Activated CD4-positive, CD25-positive, alpha-beta regulatory T cell treated with anti-CD3 and anti-CD28 coated beads, Interleukin-2, amount 50 U/mL, for 72 hours (primary cell): ENCODE data around the gene RBMS3.
"Not testable (repeated sequence)": the region's sequence is repeated elsewhere in the genome, so short reads cannot be mapped to it uniquely, and the experiment has no call there.

Experiments
- DNase-seq: peaks from one replicate; pipeline ENCODE4 v3.0.0; 2021

RBMS3 gene

GRCh38 chr3:29393946-29394345 is 113.1 kb downstream of the RBMS3 start:
- not testable (repeated sequence) for DNase-seq

GRCh38 chr3:29397406-29397805 is 116.5 kb downstream of the RBMS3 start:
- DNase-seq: no peak

GRCh38 chr3:29398787-29399186 is 117.9 kb downstream of the RBMS3 start:
- DNase-seq: no peak

GRCh38 chr3:29406291-29406832 is 125.5 kb downstream of the RBMS3 start:
- DNase-seq: no peak

GRCh38 chr3:29408676-29409075 is 127.8 kb downstream of the RBMS3 start:
- DNase-seq: no peak

GRCh38 chr3:29409409-29409808 is 128.5 kb downstream of the RBMS3 start:
- DNase-seq: no peak

GRCh38 chr3:29410220-29410619 is 129.3 kb downstream of the RBMS3 start:
- DNase-seq: no peak

- DNase-seq: no peak
Measured at GRCh38 chr3:29410660-29411405, 130.0 kb downstream of the RBMS3 start.

GRCh38 chr3:29412110-29412509 is 131.2 kb downstream of the RBMS3 start:
- no peak for DNase-seq

- DNase-seq: no peak
Measured at GRCh38 chr3:29414468-29415224, 133.8 kb downstream of the RBMS3 start.

GRCh38 chr3:29415482-29416223 is 134.8 kb downstream of the RBMS3 start:
- no peak for DNase-seq

GRCh38 chr3:29416514-29416913 is 135.6 kb downstream of the RBMS3 start:
- DNase-seq: no peak

GRCh38 chr3:29420106-29420505 is 139.2 kb downstream of the RBMS3 start:
- DNase-seq: no peak

- DNase-seq: no peak
Measured at GRCh38 chr3:29426302-29427226, 145.7 kb downstream of the RBMS3 start.

GRCh38 chr3:29427266-29428103 is 146.6 kb downstream of the RBMS3 start:
- DNase-seq: no peak

GRCh38 chr3:29429055-29429679 is 148.3 kb downstream of the RBMS3 start:
- no peak for DNase-seq

- no peak for DNase-seq
Measured at GRCh38 chr3:29430558-29430971, 149.7 kb downstream of the RBMS3 start.

- no peak for DNase-seq
Measured at GRCh38 chr3:29436612-29437323, 155.9 kb downstream of the RBMS3 start.

GRCh38 chr3:29438580-29438979 is 157.7 kb downstream of the RBMS3 start:
- DNase-seq: no peak
